H1 (cell line): Measurements from ENCODE around the gene C2CD4D. TPM values are rescaled to one million over a fixed set of nuclear protein-coding genes. Genes with fewer than 3 reads are reported as not detected.

Experiments used
- CHD2 ChIP-seq: IDR thresholded peaks from 2 replicates; pipeline ENCODE4 v1.6.1; 2012; ENCODE audit warnings: low read length, improper control_type of control experiment
- polyA plus RNA-seq, 7 experiments: library from polyadenylated mRNA; depleted of rRNA in 3 of 7; stranded (reverse) in 5 of 7; unstranded in 2 of 7; fragments of >200 nt in 5 of 7; fragments of 200-250 nt in 2 of 7; gene quantifications; 1 replicate in 5 of 7; 2 replicates in 1 of 7; 4 replicates in 1 of 7; pipeline versions ENCODE4 v1.2.1 to v1.2.3, GENCODE V29; 2011 to 2013; ENCODE audit warnings: missing spikeins in 2 of 7, mixed read lengths in 2 of 7
- total RNA-seq: library from RNA; stranded (reverse); fragmentation: NEBNext Ultra II Directional; extraction: Animal tissue kit (Norgen Biotek cat#: 25700); gene quantifications from 2 replicates; pipeline ENCODE4 v1.2.1, GENCODE V29; 2021

The C2CD4D gene
- total and polyA plus RNA-seq, 2 of the 8 experiments (the other 6 are each of a cell fraction or from before 2014, with no cell fraction given), result 0.41 to 0.71 TPM

DNA sequence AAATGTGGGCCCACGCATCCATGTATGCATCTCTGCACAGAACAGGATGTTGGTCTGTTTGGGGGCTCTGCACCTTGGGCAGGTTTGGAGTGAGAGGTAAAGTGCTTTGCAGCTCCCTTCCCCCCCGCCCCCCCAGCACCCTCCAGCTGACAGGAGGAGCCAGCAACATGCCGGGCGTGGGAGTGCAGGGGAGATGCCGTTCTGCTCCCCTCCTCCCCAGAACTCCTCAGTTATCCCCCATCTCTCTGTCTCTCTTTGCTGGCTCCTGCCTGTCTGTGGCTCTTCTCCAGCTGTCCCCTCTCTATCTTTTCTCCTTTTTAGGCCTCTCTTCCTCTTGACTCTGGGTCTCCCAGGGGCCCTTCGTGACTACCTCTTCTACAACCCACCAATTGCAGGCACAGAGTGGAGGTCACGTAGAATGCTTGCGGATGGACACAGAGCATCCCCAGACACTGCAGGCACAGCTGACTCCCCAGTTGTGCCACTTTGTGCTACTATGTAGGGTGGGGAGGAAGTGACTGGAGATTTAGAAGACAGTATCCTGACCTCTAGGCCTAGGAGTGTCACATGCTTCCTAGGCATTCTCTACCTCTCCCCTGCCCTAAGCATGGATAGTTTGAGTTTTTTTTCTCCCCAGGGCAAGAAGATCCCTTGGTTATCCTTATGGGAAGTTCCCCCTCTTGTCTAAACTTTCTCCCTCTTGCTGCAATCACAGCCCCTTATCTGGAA is 6.3 kb downstream of the C2CD4D start (continued):
- no peak for TF ChIP-seq CHD2
